Measurements from ENCODE around the gene NEURL3.
"Not testable (repeated sequence)": the region's sequence is repeated elsewhere in the genome, so short reads cannot be mapped to it uniquely, and the experiment has no call there.

NEURL3 gene
- 0 to 0.53 (median 0.09) reads per million in 4 experiments for total RNA-seq

GRCh38 chr2:96505231-96505889, at the start of gene NEURL3:
NEURL3 (minus strand) TSS chr2:96505357; CDS start chr2:96505286, 71 bp downstream.
- no peak for DNase-seq

- DNase-seq: peak; percentile 51
Measured at GRCh38 chr2:96554293-96555145, 49.4 kb upstream of the NEURL3 start.

- not testable (repeated sequence) for DNase-seq
Measured at GRCh38 chr2:96553957-96554292, 48.8 kb upstream of the NEURL3 start.

GRCh38 chr2:96553176-96553956, 48.2 kb upstream of the NEURL3 start:
- DNase-seq: no peak

GRCh38 chr2:96552315-96553175, 47.4 kb upstream of the NEURL3 start:
- no peak for DNase-seq

GRCh38 chr2:96551605-96552314, 46.6 kb upstream of the NEURL3 start:
- DNase-seq: no peak

- no peak for DNase-seq
Measured at GRCh38 chr2:96550787-96551604, 45.8 kb upstream of the NEURL3 start.

GRCh38 chr2:96549967-96550786, 45.0 kb upstream of the NEURL3 start:
- DNase-seq: no peak

GRCh38 chr2:96549466-96549785, 44.3 kb upstream of the NEURL3 start:
- DNase-seq: no peak

GRCh38 chr2:96548558-96549465, 43.7 kb upstream of the NEURL3 start:
- DNase-seq: no peak

GRCh38 chr2:96547731-96548171, 42.6 kb upstream of the NEURL3 start:
- DNase-seq: no peak

GRCh38 chr2:96547203-96547641, 42.1 kb upstream of the NEURL3 start:
- DNase-seq: no peak

- no peak for DNase-seq
Measured at GRCh38 chr2:96546797-96547196, 41.6 kb upstream of the NEURL3 start.

- DNase-seq: no peak
Measured at GRCh38 chr2:96546321-96546720, 41.2 kb upstream of the NEURL3 start.

GRCh38 chr2:96542357-96542977, 37.3 kb upstream of the NEURL3 start:
- no peak for DNase-seq

GRCh38 chr2:96541398-96542152, 36.4 kb upstream of the NEURL3 start:
- no peak for DNase-seq

GRCh38 chr2:96540136-96540535, 35.0 kb upstream of the NEURL3 start:
- DNase-seq: no peak
